ENCODE data around the gene HM13. TPM values are rescaled to one million over a fixed set of nuclear protein-coding genes. Genes with fewer than 3 reads are reported as not detected.

Gene HM13
- total and polyA plus RNA-seq, 2 of the 13 experiments (the other 11 are each of a cell fraction or from before 2014, with no cell fraction given): 118 to 243 TPM

DNA sequence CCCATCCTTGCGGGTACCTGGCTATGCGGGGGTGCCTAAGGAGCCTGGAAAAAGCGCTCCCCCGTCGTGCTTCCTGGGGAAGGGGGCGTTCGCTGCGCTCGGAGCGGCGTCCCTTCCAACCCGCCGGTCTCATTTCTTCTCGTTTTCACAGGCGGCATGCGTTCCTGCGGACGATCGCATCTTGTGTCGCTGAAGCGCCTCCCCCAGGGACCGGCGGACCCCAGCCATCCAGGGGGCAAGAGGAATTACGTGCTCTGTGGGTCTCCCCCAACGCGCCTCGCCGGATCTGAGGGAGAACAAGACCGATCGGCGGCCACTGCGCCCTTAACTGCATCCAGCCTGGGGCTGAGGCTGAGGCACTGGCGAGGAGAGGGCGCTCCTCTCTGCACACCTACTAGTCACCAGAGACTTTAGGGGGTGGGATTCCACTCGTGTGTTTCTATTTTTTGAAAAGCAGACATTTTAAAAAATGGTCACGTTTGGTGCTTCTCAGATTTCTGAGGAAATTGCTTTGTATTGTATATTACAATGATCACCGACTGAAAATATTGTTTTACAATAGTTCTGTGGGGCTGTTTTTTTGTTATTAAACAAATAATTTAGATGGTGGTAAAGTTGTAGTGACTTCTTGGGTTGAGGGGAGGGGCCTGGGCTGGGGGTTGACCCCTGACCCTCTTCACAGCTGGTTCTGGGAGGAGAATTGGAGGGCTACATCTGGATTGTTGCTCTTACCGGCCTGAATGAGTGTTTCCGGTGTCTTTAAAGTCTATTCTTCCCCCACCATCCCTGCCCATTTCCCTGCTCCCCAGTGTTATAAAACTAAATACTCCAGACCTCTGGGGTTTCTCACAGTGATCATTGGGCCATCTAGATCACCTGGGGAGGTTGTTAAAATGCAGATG lies 91.9 kb downstream of the HM13 start (continued):
- TF ChIP-seq, protein P1, sequence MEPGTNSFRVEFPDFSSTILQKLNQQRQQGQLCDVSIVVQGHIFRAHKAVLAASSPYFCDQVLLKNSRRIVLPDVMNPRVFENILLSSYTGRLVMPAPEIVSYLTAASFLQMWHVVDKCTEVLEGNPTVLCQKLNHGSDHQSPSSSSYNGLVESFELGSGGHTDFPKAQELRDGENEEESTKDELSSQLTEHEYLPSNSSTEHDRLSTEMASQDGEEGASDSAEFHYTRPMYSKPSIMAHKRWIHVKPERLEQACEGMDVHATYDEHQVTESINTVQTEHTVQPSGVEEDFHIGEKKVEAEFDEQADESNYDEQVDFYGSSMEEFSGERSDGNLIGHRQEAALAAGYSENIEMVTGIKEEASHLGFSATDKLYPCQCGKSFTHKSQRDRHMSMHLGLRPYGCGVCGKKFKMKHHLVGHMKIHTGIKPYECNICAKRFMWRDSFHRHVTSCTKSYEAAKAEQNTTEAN (CRISPR knock-in tag; conservative IDR thresholded peaks at IDR 0.05): 0 out of 2 replicates have a peak, but pooled peaks have one; percentile 40
- 0 out of 2 replicates have a peak, but pooled peaks have one; percentile 2 for TF ChIP-seq ZNF546 (CRISPR knock-in tag; conservative IDR thresholded peaks at IDR 0.05)
- TF ChIP-seq ETV6 (CRISPR knock-in tag; conservative IDR thresholded peaks at IDR 0.05): peak; percentile 19; the same call in 1 of the 2 replicates
- TF ChIP-seq ZNF20 (CRISPR knock-in tag; IDR thresholded peaks at IDR 0.05): 0 out of 2 replicates have a peak, but pooled peaks have one; percentile 22
- TF ChIP-seq ZMAT3 (CRISPR knock-in tag; conservative IDR thresholded peaks at IDR 0.05): no peak
- TF ChIP-seq PREB (CRISPR knock-in tag; IDR thresholded peaks at IDR 0.05): peak; percentile 78; the same call in 1 of the 2 replicates
- no peak; the same call in 1 of the 2 replicates for TF ChIP-seq AHR (CRISPR knock-in tag; IDR thresholded peaks at IDR 0.05)
- TF ChIP-seq ZNF17 (CRISPR knock-in tag; IDR thresholded peaks at IDR 0.05): no peak
- 0 out of 2 replicates have a peak, but pooled peaks have one; percentile 60 for TF ChIP-seq BRD4 (CRISPR knock-in tag; IDR thresholded peaks at IDR 0.05)
- TF ChIP-seq, protein P2, sequence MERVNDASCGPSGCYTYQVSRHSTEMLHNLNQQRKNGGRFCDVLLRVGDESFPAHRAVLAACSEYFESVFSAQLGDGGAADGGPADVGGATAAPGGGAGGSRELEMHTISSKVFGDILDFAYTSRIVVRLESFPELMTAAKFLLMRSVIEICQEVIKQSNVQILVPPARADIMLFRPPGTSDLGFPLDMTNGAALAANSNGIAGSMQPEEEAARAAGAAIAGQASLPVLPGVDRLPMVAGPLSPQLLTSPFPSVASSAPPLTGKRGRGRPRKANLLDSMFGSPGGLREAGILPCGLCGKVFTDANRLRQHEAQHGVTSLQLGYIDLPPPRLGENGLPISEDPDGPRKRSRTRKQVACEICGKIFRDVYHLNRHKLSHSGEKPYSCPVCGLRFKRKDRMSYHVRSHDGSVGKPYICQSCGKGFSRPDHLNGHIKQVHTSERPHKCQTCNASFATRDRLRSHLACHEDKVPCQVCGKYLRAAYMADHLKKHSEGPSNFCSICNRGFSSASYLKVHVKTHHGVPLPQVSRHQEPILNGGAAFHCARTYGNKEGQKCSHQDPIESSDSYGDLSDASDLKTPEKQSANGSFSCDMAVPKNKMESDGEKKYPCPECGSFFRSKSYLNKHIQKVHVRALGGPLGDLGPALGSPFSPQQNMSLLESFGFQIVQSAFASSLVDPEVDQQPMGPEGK (CRISPR knock-in tag; IDR thresholded peaks at IDR 0.05): 0 out of 2 replicates have a peak, but pooled peaks have one; percentile 38
- peak; percentile 93 for TF ChIP-seq AGO2 (optimal IDR thresholded peaks at IDR 0.05; ENCODE audit: low read depth, low read length)
- TF ChIP-seq HNRNPUL1 (IDR thresholded peaks at IDR 0.05; ENCODE audit: low read depth, low read length): no peak
- TF ChIP-seq ZNF30 (CRISPR knock-in tag; IDR thresholded peaks at IDR 0.05): 0 out of 2 replicates have a peak, but pooled peaks have one; percentile 69
- no peak for TF ChIP-seq ZNF230 (CRISPR knock-in tag; IDR thresholded peaks at IDR 0.05)
- TF ChIP-seq ZFP37 (CRISPR knock-in tag; IDR thresholded peaks at IDR 0.05; ENCODE audit: borderline replicate concordance): peak; percentile 34; the same call in 1 of the 2 replicates
- peak; percentile 84 for TF ChIP-seq PTBP1 (IDR thresholded peaks at IDR 0.05; ENCODE audit: low read depth, low read length, poor library complexity, severe bottlenecking)
- peak; percentile 13; the same call in 1 of the 2 replicates for TF ChIP-seq PITX1 (CRISPR knock-in tag; IDR thresholded peaks at IDR 0.05)
- TF ChIP-seq, protein P3, sequence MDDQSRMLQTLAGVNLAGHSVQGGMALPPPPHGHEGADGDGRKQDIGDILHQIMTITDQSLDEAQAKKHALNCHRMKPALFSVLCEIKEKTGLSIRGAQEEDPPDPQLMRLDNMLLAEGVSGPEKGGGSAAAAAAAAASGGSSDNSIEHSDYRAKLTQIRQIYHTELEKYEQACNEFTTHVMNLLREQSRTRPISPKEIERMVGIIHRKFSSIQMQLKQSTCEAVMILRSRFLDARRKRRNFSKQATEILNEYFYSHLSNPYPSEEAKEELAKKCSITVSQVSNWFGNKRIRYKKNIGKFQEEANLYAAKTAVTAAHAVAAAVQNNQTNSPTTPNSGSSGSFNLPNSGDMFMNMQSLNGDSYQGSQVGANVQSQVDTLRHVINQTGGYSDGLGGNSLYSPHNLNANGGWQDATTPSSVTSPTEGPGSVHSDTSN (CRISPR knock-in tag; IDR thresholded peaks at IDR 0.05; ENCODE audit: borderline replicate concordance): peak; percentile 61; the same call in 1 of the 2 replicates
- no peak for TF ChIP-seq TEAD3 (CRISPR knock-in tag; optimal IDR thresholded peaks at IDR 0.05; ENCODE audit: borderline replicate concordance)
- TF ChIP-seq ZFYVE20 (CRISPR knock-in tag; IDR thresholded peaks at IDR 0.05; ENCODE audit: borderline replicate concordance, low read depth): 0 out of 2 replicates have a peak, but pooled peaks have one; percentile 17
- no peak for TF ChIP-seq SMARCC2 (IDR thresholded peaks at IDR 0.05)
- TF ChIP-seq GABPA (IDR thresholded peaks at IDR 0.05; ENCODE audit: low read depth, low read length): no peak
- peak; percentile 33; the same call in 1 of the 2 replicates for TF ChIP-seq GABPA (CRISPR knock-in tag; IDR thresholded peaks at IDR 0.05; ENCODE audit: low read depth)

Data from HepG2 (cell line).